ENCODE results near the gene PREX1. TPM values are rescaled to one million over a fixed set of nuclear protein-coding genes. Genes with fewer than 3 reads are reported as not detected.
"Not testable (repeated sequence)": the region's sequence is repeated elsewhere in the genome, so short reads cannot be mapped to it uniquely, and the experiment has no call there.

Gene PREX1
- polyA plus RNA-seq, 4 donors, result 14.1 to 16.7 (median 15.3) TPM

- no peak for DNase-seq (ENCODE audit: low read depth in 4 of 4, low spot score in 3 of 4)
Measured at GRCh38 chr20:48758206-48758820, 69.5 kb downstream of the PREX1 start.

- DNase-seq (ENCODE audit: low read depth in 4 of 4, low spot score in 3 of 4), result not testable (repeated sequence)
Measured at GRCh38 chr20:48756774-48757173, 71.0 kb downstream of the PREX1 start.

- DNase-seq (ENCODE audit: low read depth in 4 of 4, low spot score in 3 of 4), result no peak
Measured at GRCh38 chr20:48754292-48754691, 73.5 kb downstream of the PREX1 start.

- DNase-seq (ENCODE audit: low read depth in 4 of 4, low spot score in 3 of 4), result no peak
Measured at GRCh38 chr20:48752963-48753362, 74.8 kb downstream of the PREX1 start.

GRCh38 chr20:48751871-48752270 is 75.9 kb downstream of the PREX1 start:
- no peak for DNase-seq (ENCODE audit: low read depth in 4 of 4, low spot score in 3 of 4)

- DNase-seq (ENCODE audit: low read depth in 4 of 4, low spot score in 3 of 4), result no peak
Measured at GRCh38 chr20:48750941-48751635, 76.7 kb downstream of the PREX1 start.

GRCh38 chr20:48750376-48750775 is 77.4 kb downstream of the PREX1 start:
- DNase-seq (ENCODE audit: low read depth in 4 of 4, low spot score in 3 of 4), result no peak

GRCh38 chr20:48749437-48749836 is 78.4 kb downstream of the PREX1 start:
- DNase-seq (ENCODE audit: low read depth in 4 of 4, low spot score in 3 of 4), result no peak

- DNase-seq (ENCODE audit: low read depth in 4 of 4, low spot score in 3 of 4), result no peak
Measured at GRCh38 chr20:48748556-48748955, 79.2 kb downstream of the PREX1 start.

GRCh38 chr20:48747840-48748414 is 79.9 kb downstream of the PREX1 start:
- no peak for DNase-seq (ENCODE audit: low read depth in 4 of 4, low spot score in 3 of 4)

- DNase-seq (ENCODE audit: low read depth in 4 of 4, low spot score in 3 of 4), result no peak
Measured at GRCh38 chr20:48745330-48745729, 82.5 kb downstream of the PREX1 start.

- DNase-seq (ENCODE audit: low read depth in 4 of 4, low spot score in 3 of 4), result no peak
Measured at GRCh38 chr20:48744515-48744914, 83.3 kb downstream of the PREX1 start.

GRCh38 chr20:48743807-48744206 is 84.0 kb downstream of the PREX1 start:
- DNase-seq (ENCODE audit: low read depth in 4 of 4, low spot score in 3 of 4), result no peak

- no peak for DNase-seq (ENCODE audit: low read depth in 4 of 4, low spot score in 3 of 4)
Measured at GRCh38 chr20:48742912-48743680, 84.7 kb downstream of the PREX1 start.

GRCh38 chr20:48742233-48742632 is 85.6 kb downstream of the PREX1 start:
- DNase-seq (ENCODE audit: low read depth in 4 of 4, low spot score in 3 of 4), result no peak

GRCh38 chr20:48741669-48742068 is 86.1 kb downstream of the PREX1 start:
- no peak for DNase-seq (ENCODE audit: low read depth in 4 of 4, low spot score in 3 of 4)

- DNase-seq (ENCODE audit: low read depth in 4 of 4, low spot score in 3 of 4), result no peak
Measured at GRCh38 chr20:48740712-48741111, 87.1 kb downstream of the PREX1 start.

- DNase-seq (ENCODE audit: low read depth in 4 of 4, low spot score in 3 of 4), result no peak
Measured at GRCh38 chr20:48740292-48740649, 87.5 kb downstream of the PREX1 start.

GRCh38 chr20:48739395-48740291 is 88.2 kb downstream of the PREX1 start:
- DNase-seq (ENCODE audit: low read depth in 4 of 4, low spot score in 3 of 4), result no peak

All from right renal pelvis (tissue), 4 donors.